Esophagus squamous epithelium (tissue), 5 donors: ENCODE data around the gene RAX. TPM values are rescaled to one million over a fixed set of nuclear protein-coding genes. Genes with fewer than 3 reads are reported as not detected.

Experiments used
- DNase-seq: peaks from one replicate; lab custom pipeline; 2025; lab: John Stamatoyannopoulos, UW
- H3K27ac ChIP-seq, 4 donors: fragments of 200-600 bp; sonication (generic); one replicate each; pipeline ENCODE4 v1.5.1; 2016 to 2019; ENCODE audit warnings: mild to moderate bottlenecking in 1 of 4
- H3K27me3 ChIP-seq, 4 donors: fragments of 200-600 bp; sonication (generic); 1 replicate in 3 of 4; 2 replicates in 1 of 4; pipeline versions ENCODE4 v1.5.1 to v1.6.0; 2017 to 2021; ENCODE audit warnings: antibody characterized with exemption in 1 of 4
- H3K36me3 ChIP-seq, 3 donors: fragments of 200-600 bp; sonication (generic); one replicate each; pipeline ENCODE4 v1.5.1; 2016 to 2019
- H3K4me1 ChIP-seq, 3 donors: fragments of 200-600 bp; sonication (generic); one replicate each; pipeline ENCODE4 v1.5.1; 2017 to 2019
- H3K4me3 ChIP-seq, 4 donors: fragments of 200-600 bp; sonication (generic); 1 replicate in 3 of 4; 2 replicates in 1 of 4; pipeline ENCODE4 v1.5.1; 2016 to 2019; ENCODE audit warnings: mild to moderate bottlenecking in 2 of 4, moderate library complexity in 1 of 4
- H3K9me3 ChIP-seq, 3 donors: fragments of 200-600 bp; sonication (generic); one replicate each; pipeline ENCODE4 v1.5.1; 2016 to 2019
- CTCF ChIP-seq, 6 experiments: fragments of 450-650 bp in 4 of 6; fragments of 200-600 bp in 2 of 6; sonication (generic) in 2 of 6; IDR thresholded peaks; one replicate each; pipeline ENCODE4 v1.5.1; 2016 to 2019; ENCODE audit warnings: antibody characterized with exemption in 6 of 6, mild to moderate bottlenecking in 4 of 6, moderate library complexity in 4 of 6
- POLR2A ChIP-seq, 4 donors: fragments of 450-650 bp; IDR thresholded peaks; one replicate each; pipeline ENCODE4 v1.6.1; 2017; ENCODE audit warnings: antibody characterized with exemption in 4 of 4, mild to moderate bottlenecking in 4 of 4, moderate library complexity in 3 of 4
- WGBS, 2 donors: methylation state at CpG; one replicate each; pipeline ENCODE4 v1.1.5; 2018; 5-methylcytosine and 5-hydroxymethylcytosine counted together
- intact Hi-C: fragments of 100-400 bp; cut with DNase I; formaldehyde crosslinking; loops from one replicate; pipeline ENCODE4 v1.15.0; 2022
- total RNA-seq, 4 donors: library from RNA; depleted of rRNA; stranded (reverse); fragments of >200 nt; gene quantifications; one replicate each; pipeline ENCODE4 v1.1.0, GENCODE V29; 2016
- donor health status: DM: yes; HTN: yes; CAD: no.

Gene RAX
- total RNA-seq = not detected

- Histone ChIP-seq H3K36me3 (no peaks in the 10 kb centered on the region), H3K4me3 (peak within 1 kb of the TSS; percentile 17 to 61 (median 34)), H3K27me3 (peaks cover 0 to 69% (median 48%) of the 10 kb centered on the region in 4 donors), H3K27ac (no peak within 1 kb of the TSS), H3K4me1 (peaks cover 25 to 47% (median 27%) of the 10 kb centered on the region in 3 donors), H3K9me3 (no peaks in the 10 kb centered on the region)
- intact Hi-C loops = no loop called here
- DNase-seq = no peak
- TF ChIP-seq CTCF (IDR thresholded peaks at IDR 0.05) (no peak), POLR2A (IDR thresholded peaks at IDR 0.05) (no peak)
- WGBS, 2 donors = 3 to 11% methylated on average over 7 to 15 of the region's 88 CpGs
Observed at GRCh38 chr18:59272891-59273758, at the start of gene RAX. TSS of gene RAX (minus strand) at chr18:59273454. CDS start at chr18:59273206, 248 bp downstream.

GRCh38 chr18:59318460-59319050 is 45.3 kb upstream of the RAX start, which contains the start of gene CPLX4:
TSS of gene CPLX4 (minus strand) at chr18:59318649. CDS start at chr18:59318462, 187 bp downstream.
- no peak for TF ChIP-seq CTCF (IDR thresholded peaks at IDR 0.05)
- WGBS, 2 donors = 80 to 86% methylated on average over 4 of the region's 4 CpGs
- intact Hi-C loops = no loop called here
- H3K27ac ChIP-seq = no peak within 1 kb of the TSS
- DNase-seq = no peak
- H3K4me3 ChIP-seq = no peak within 1 kb of the TSS
- no peaks in the 10 kb centered on the region for H3K36me3 ChIP-seq
- H3K9me3 ChIP-seq = no peaks in the 10 kb centered on the region
- no peaks in the 10 kb centered on the region for H3K27me3 ChIP-seq
- no peaks in the 10 kb centered on the region for H3K4me1 ChIP-seq

DNA sequence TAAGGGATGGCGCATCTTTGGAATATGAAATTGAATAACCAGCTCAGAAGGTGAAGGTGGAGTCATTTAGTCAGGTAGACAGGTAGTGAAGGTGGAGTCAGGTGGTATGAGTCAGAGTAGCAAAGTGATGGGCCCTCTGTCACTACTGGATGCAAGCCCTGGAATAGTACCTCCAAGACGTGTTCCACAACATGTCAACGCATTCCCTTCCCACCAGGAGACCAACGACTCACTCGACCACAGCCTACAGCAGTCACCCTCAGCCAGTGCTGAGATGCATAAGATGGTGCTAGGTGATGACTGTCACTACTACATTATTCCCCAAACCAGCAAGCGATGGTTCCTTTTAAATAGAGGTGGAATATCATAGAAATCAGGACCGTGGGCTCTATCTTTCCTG is 38.4 kb upstream of the RAX start:
- Histone ChIP-seq H3K27ac (no peak overlapping the region), H3K27me3 (peaks cover 0 to 52% (median 2%) of the 10 kb centered on the region in 4 donors), H3K9me3 (no peaks in the 10 kb centered on the region), H3K4me1 (peaks cover 0 to 13% (median 5%) of the 10 kb centered on the region in 3 donors), H3K4me3 (no peak overlapping the region), H3K36me3 (no peaks in the 10 kb centered on the region)
- 63 to 77% methylated on average over 3 to 7 of the region's 7 CpGs for WGBS, 2 donors
- TF ChIP-seq POLR2A (IDR thresholded peaks at IDR 0.05) (no peak), CTCF (IDR thresholded peaks at IDR 0.05) (no peak)
- intact Hi-C loops = no loop called here
- DNase-seq = no peak

GRCh38 chr18:59308938-59309260 is 35.6 kb upstream of the RAX start:
- no peak overlapping the region for H3K27ac ChIP-seq
- no peak for TF ChIP-seq POLR2A (IDR thresholded peaks at IDR 0.05)
- no peak for TF ChIP-seq CTCF (IDR thresholded peaks at IDR 0.05)
- H3K9me3 ChIP-seq = no peaks in the 10 kb centered on the region
- no peak for DNase-seq
- 13 to 17% methylated on average over 5 of the region's 5 CpGs for WGBS, 2 donors
- intact Hi-C loops = loop anchor here (2.0 kb wide), 1 partner anchor 94 kb away; no protein-coding TSS in a partner anchor
- H3K36me3 ChIP-seq = no peaks in the 10 kb centered on the region
- H3K4me1 ChIP-seq = peaks cover 0 to 13% (median 5%) of the 10 kb centered on the region in 3 donors
- peaks cover 0 to 74% (median 2%) of the 10 kb centered on the region in 4 donors for H3K27me3 ChIP-seq
- peak overlapping the region in 3 of 4 donors; percentile 22 to 53 (median 29) for H3K4me3 ChIP-seq
